HG03280 (cell line): Measurements from ENCODE around the gene NAA60.
"Not testable (repeated sequence)": the region's sequence is repeated elsewhere in the genome, so short reads cannot be mapped to it uniquely, and the experiment has no call there.

Experiments
- ATAC-seq: cut with Tn5 transposase; IDR thresholded peaks from one replicate; pipeline ENCODE4 v1.9.1; 2021; ENCODE audit warnings: mild to moderate bottlenecking, moderate library complexity; ENCODE audit not compliant: unreplicated experiment

NAA60 gene

DNA sequence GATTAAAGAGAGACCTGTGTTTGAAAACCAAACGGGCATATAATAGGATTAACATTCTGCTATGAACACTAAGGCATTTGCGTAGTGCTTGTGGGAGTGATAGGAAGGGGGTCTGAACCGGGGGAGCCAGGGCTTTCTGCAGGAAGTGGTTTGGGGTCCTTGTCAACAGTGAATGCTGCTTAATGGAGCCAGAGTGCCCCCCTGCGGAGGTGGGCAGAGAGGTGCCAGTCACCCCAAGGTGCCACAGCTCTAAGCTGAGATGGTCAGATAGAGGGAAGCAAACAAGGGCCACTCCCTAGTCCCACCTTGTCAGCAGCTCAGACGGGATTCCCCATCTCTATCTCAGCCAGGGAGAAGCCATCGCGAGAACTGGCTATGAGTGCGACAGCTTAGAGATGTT is 17.7 kb downstream of the NAA60 start:
- ATAC-seq, result no peak

DNA sequence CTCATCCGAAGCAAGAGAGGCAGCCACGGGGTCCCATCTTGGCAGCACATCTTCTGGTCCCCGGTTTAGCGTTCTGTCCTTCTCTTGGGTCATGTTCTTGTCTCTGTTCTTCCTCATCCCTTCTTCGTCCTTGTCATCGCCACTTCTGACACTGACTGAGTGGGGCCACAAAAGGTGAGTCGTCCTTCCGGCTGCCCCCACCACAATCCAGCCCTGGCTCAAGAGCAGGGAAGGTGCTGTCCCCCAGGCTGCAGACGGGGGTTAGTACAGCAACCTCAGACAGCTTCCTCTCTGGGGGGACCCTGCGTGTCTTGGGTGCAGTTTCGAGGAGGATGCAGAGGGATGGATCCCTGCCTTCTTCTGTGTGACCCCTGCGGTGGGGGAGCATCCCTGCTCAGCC is 21.8 kb downstream of the NAA60 start:
- no peak for ATAC-seq

DNA sequence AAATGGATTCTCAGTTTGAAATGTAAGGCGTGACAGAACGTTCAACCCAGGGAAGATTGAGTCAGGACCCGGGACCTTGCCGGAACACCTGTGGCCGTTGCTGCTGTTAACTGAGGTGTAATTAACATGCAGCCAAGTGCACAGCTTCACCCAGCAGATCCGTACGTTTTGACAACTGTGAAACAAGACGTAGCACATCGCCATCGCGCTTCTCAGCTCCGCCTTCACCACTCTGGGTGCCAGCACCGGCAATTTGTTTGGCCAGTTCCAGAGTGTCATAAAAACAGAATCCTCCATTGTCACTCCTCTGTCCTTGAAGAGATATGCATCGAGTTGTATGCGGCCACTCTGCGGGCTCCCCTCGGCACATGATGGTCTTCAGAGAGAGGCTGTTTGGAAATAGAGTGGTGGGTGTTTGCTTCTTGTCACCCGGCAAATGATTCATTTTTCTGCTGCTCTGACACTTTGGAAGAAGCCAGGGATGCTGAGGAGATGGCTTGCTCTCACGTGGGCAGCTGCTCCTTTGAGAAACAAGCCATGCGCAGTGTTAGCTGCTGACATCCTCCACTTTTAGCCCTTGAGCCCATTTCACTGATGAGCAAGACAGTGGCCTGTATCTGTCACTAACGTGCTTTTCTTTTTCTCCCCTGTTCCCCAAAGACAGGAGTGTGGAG is 22.6 kb downstream of the NAA60 start:
- no peak for ATAC-seq

DNA sequence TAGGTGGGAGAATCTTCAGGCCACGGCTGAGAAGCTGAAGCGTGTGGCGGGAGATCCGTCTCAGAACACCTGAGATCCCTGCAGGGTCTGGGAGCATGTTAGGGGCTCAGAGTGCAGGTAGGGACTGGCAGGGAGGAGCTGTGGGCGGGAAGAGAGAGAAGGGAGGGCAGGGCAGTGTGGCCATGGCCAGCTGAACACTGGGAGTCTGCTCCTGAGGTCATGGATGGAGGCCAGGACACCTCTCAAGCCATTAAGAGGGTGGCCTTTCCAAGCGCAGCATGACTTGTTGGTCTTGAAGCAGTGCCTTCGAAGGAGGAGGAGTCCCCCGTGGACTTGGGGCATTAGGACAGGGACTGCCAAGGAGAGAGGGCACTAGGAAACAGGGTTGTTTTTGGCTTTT is 23.7 kb downstream of the NAA60 start:
- ATAC-seq, result no peak

DNA sequence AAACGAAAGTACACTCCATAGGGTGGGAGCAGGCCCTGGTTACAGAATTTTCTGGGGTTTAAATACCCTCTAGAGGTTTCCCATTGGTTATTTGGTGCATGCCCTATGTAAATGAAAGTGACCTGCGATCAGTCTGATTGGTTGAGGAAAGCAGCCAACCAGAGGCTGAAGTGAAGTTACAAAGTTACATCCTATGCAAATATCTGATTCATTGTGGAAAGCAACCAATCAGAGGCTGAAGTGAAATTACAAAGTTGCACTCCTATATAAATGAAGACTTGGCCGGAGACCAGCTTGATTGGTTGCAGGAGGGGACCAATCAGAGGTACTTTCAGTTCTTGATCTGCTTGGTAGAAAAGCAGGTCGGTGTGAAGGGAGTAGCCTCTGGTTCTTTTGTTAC is 24.4 kb downstream of the NAA60 start:
- no peak for ATAC-seq

DNA sequence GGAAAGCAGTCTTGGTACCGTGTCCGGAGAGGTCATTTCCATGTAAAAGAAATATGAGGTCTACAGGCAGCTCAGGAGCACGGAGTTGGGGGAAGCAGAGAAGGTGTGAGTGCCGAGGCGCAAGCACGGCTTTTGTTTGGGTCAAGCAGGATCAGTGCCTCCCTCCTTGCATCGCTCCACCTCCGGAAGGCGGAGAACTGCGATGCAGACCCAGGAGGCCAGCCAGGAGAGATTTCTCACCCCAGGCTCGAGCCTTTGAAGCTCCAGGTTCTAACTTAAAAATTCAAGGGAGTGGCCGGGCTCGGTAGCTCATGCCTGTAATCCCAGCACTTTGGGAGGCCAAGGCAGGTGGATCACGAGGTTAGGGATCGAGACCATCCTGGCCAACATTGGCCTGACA is 25.0 kb downstream of the NAA60 start:
- no peak for ATAC-seq

DNA sequence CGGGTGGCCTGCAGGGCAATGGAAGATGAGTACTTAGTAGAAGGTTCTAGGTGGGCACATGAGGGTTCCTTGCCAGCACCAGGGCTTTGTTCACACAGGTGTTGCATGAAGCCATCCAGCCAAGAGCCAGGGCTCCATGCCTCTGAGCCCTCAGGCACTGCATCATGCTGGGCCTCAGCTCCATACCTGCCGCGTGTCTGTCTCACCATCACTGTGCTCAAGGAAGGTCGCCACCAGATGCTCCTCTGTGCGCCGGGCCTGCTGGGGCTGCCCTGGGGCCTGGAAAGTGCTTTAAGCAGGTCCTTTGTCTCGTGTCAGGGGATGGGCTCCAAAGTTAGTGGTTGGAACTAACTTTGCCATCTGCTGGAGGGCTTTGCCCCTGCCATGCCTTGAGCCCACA is 26.3 kb downstream of the NAA60 start:
- ATAC-seq, result no peak

DNA sequence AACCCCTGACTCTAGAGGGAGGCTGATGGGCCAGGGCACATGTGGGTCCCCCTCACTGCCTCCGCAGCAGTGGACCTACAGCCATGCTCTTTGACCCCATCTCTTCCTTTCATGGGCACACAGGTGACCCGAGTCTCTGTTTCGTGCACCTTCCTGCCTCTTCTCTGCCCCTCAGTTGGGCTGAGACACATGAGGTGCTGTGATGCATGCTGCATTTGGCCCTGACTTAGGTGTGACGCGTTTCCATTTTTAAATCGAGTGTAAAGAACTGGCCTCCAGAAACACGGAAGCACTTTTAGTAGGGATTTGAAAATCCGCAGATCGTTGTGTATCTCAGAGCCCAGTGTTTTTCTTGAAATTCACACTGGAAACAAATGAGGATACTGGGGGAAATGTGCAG is 27.2 kb downstream of the NAA60 start:
- no peak for ATAC-seq

DNA sequence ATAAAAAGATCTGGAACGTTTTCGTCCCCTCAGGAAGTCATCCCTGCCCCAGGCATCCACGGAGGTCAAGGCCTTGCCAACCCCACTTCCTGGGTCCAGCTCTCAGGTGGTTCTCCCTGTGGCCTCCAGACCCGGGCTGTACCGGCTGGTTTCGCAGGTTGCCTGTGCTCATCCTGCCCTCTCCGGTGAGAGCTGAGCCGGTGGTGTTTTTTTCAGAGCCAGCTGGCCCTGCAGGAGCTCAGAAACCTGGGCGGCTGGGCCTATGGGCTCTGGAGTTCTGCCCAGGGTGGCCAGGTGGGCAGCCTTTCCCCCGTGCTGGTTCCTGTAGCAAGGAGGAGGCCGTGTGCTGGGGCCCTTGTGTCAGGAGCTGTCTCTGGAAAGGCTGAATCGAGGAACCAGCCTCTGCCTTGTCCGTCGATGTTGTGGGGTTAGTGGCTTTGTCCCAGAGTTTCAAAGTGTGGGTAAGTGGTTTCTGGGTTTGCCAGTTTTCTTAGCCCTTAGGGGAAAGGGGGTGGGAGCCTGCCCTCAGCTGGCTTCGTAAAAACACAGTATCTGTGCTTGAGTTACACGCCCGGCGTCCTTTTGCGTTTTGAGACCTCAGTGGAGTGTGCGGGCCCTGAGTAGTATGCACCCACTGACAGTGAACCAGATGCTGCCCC is 28.2 kb downstream of the NAA60 start:
- no peak for ATAC-seq

DNA sequence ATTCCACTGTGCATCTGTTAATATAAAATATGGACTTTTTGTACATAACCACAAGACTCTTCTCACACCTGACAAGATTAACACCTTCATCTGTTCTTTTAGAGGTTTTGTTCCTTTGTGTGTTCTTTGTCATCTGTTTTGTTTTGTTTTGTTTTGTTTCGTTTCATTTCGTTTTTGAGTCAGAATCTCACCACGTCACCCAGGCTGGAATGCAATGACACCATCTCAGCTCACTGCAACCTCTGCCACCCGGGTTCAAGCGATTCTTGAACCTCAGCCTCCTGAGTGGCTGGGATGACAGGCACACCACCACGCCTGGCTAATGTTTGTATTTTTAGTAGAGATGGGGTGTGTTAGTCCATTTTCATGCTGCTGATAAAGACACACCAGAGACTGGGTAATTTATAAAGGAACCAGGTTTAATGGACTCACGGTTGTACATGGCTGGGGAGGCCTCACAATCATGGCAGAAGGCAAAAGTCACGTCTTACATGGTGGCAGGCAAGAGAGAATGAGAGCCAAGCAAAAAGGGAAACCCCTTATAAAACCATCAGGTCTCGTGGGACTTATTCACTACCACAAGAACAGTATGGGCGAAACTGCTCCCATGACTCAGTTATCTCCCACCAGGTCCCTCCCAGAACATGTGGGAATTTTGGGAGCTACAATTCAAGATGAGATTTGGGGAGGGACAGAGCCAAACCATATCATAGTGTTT is 29.6 kb downstream of the NAA60 start:
- no peak for ATAC-seq

DNA sequence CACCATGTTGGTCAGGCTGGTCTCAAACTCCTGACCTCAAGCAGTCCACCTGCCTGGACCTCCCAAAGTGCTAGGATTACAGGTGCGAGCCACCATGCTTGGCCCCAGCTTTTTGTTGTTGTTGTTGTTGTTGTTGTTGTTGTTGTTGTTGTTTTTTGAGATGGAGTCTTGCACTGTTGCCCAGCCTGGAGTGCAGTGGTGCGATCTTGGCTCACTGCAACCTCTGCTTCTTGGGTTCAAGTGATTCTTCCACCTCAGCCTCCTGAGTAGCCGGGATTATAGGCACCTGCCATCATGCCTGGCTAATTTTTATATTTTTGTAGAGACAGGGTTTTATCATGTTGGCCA is 30.1 kb downstream of the NAA60 start:
- ATAC-seq, result not testable (repeated sequence)

DNA sequence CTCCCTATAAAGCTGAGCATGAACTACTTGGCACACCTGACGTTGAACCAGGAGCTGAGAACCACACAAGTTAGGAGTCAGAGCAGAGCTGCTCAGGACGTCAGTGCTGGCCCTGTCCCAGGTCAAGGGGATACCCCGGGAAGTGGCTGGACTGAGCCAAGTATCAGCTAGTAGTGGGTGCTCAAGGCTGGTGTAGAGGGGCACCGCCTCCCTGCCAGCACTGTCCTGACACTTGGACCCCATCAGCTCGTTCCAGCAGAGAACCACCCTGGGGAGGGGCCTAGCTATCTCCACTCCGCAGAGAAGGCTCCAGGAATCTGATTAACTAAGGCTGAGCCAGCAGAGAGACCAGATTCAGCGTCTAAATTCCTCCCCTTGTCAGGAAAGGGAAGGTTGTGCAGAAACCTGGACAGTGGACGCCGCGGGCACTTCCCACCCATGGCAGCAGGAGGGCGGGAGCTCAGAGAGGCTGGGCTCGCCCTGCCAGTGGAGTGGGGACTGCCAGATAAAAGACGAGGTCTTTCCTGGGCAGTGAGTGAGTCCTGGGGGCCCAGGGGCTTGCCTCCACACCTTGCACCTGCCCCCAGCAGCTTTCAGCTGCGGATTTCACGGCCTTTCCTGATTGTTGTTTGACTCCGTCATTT is 30.8 kb downstream of the NAA60 start:
- ATAC-seq, result no peak

DNA sequence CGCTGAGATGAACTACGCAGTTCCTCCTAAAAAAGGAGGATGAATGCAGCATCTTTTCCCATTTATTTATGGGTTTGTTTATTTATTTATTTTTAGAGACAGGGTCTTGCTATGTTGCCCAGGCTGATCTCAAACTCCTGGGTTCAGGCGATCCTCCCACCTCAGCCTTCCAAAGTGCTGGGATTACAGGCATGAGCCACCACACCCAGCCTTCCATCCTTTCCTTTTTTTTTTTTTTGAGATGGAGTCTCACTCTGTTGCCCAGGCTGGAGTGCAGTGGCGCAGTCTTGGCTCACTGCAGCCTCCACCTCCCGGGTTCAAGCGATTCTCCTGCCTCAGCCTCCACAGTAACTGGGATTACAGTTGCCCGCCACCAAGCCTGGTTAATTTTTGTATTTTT is 31.4 kb downstream of the NAA60 start:
- not testable (repeated sequence) for ATAC-seq

DNA sequence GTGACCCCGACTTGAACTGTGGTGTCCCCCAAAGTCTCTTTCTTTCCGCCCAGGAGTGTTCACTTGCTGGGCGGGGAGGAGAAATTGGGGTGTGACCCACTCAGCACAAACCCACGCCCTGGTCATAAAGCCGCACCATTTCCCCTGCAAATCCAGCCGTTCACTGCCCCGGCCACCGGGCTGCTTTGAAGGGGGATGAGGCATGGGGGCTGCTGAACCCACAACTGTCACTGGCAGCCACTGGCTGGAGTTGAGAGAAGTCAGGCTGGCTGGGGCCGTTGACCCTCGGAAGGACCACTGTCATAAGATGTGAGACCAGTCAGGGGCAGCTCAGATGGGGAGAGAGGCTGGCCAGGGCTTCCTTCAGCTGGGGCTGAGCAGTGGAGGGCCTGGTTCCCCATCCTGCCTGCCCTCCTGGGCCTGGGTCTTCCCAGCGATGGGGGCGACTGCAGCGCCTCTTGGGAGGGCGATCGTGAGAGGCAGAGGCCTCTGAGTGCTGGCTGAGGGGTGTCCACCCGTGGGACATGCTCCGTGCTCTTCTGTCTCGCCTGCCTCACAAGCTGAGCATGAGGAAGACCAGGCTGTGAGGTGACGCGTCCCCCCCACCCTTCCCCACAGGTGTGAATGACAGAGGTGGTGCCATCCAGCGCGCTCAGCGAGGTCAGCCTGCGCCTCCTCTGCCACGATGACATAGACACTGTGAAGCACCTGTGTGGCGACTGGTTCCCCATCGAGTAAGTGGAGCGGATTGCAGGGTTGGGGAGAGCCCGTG is 32.3 kb downstream of the NAA60 start:
- ATAC-seq, result no peak

DNA sequence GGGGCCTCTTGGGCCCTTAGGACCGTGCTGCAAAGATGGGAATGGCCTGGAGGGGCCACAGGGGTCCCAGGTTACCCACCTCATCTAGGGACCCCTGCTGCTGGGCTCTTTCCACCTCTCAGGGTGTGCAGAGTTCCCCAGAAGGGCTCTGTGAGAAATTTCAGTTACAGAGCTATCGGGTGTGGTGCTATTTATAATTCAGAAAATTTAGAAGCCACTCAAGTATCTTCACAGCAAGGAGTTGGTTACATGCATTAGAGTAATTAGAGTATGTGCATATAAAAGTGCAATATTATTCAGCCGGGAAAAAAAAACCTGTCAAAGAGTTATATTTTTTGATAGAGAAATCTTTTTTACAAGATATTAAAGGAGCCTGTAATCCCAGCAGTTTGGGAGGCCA is 32.9 kb downstream of the NAA60 start:
- ATAC-seq, result no peak

DNA sequence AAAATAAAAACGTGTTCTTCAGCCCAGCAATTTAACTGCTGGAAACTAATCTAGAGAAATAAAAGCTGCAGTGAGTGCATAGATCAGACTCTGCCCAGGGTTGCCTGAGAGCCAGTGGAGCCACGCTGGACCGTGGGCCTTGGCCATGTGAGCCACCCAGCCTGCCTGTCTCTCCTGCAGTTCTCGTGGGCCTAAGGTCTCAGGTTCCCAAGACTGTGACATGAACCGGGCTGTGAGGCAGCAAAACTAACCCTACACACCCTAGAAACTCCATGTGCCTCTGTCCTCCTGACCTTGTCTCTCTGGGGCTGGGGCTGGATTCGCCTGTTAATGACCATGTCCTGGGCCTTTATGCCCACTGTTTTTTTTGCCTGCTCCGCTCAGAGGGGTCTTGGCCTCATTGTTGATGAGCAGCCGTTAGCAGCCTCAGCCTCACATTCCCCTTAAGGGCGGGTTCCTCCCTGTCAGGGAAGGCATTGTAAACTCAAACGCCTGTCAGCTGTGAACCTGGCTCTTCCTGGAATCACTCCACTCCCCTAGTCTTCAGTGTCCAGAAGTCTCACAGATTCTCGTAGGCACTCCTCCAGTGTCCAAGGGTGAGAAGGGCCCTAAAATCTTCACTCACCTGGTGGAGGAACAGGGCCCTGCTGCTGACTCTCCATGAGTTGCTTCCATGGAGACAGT is 34.9 kb downstream of the NAA60 start:
- no peak for ATAC-seq

DNA sequence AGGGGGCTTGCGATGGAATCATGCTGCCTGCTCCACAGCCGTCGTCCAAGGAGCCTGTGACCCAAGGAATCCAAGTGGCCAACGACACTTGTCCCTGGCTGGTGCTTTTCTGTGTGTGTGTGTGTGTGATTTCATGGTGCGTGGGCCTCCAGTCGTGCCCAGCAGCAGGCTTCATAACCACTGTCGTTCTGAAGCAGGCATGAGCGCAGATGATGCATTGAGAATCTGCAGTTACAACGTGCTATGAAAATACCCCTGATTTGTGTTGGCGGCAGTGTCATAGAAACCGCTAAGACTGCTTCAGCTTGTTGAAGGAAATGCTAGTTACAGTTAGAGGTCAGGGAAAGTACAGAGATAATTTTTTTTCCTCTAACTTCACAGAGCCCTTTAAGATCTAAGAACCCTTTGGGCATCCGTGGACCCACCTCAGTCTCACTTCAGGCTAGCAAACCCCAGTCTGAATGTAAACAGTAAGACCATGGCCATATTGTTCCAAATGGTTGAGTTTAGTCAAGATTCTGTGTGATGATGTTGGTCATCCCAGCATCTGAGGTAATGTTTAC is 36.3 kb downstream of the NAA60 start:
- ATAC-seq, result no peak

DNA sequence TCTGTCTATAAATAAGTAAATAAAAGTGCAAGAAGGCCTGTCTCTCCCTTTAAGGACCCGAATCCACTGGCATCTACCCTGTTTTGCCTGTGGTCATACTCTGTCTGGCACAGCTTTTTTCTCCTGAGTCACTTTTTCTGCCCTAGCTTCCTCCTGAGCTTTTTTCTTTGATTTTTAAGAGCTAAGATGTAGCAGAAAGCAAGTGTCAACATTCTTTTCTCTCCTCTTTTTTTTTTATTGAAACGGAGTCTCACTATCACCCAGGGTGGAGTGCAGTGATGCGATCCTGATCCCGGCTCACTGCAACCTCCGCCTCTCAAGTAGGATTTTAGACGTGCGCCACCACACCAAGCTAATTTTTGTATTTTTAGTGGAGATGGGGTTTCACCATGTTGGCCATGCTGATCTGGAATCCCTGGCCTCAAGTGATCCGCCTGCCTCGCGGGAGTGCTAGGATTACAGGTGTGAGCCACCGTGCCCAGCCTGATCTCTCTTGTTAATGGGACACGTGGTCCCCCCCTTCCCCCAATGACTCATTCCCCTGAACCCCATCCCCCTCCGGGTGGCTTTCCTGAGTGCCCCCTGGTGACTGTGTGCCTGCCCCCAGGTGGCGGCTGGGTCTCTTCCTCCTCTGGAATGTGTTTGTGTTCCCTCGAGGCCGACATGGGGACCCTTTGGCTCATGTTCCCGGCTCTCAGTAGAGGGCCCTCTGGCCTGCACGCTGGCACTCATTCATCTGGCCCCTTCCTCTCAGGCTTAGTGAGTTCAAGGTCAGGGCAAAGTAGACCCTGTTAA is 37.6 kb downstream of the NAA60 start:
- no peak for ATAC-seq
